OCI-LY7 (cell line): Measurements from ENCODE around the gene SPG11. TPM values are rescaled to one million over a fixed set of nuclear protein-coding genes. Genes with fewer than 3 reads are reported as not detected.

ENCODE experiments used
- BruUV-seq: library from RNA; stranded (reverse); fragments of 400-500 nt; replicated peaks from 2 replicates; lab custom pipeline; 2021; lab: Mats Ljungman, UMichigan
- CTCF ChIA-PET: fragments of 300-600 bp; sonication (Branson Sonifier 250); formaldehyde crosslinking; loops from one replicate; lab custom pipeline; 2022; ENCODE audit warnings: antibody characterized with exemption; ENCODE audit not compliant: unreplicated experiment; lab: Charles Lee
- POLR2A ChIA-PET: fragments of 300-600 bp; sonication (Branson Sonifier 250); formaldehyde crosslinking; loops from one replicate; lab custom pipeline; 2022; ENCODE audit warnings: antibody characterized with exemption; lab: Charles Lee
- DNase-seq: peaks from one replicate; pipeline ENCODE4 v3.0.0-alpha.2; 2015; ENCODE audit warnings: low spot score
- H2AFZ ChIP-seq: fragments of 200-600 bp; sonication (generic), shearing (Covaris generic); 2 replicates; pipeline ENCODE4 v1.6.1; 2014; ENCODE audit warnings: mild to moderate bottlenecking, antibody characterized with exemption, low read length, moderate library complexity
- H3K27ac ChIP-seq: fragments of 200-600 bp; sonication (generic); 2 replicates; pipeline ENCODE4 v1.5.1; 2014; ENCODE audit warnings: mixed run types, low read depth, mild to moderate bottlenecking, moderate library complexity, low read length, inconsistent platforms; ENCODE audit not compliant: poor library complexity, severe bottlenecking
- H3K36me3 ChIP-seq: fragments of 200-600 bp; sonication (generic); 2 replicates; pipeline ENCODE4 v1.6.1; 2014; ENCODE audit warnings: mild to moderate bottlenecking, antibody characterized with exemption, low read length, moderate library complexity, mixed read lengths; ENCODE audit not compliant: insufficient read depth
- H3K4me1 ChIP-seq: fragments of 200-600 bp; sonication (generic); 2 replicates; pipeline ENCODE4 v1.5.1; 2014; ENCODE audit warnings: mild to moderate bottlenecking, low read length; ENCODE audit not compliant: insufficient read depth, poor library complexity, severe bottlenecking
- H3K4me2 ChIP-seq: fragments of 200-600 bp; sonication (generic); 2 replicates; pipeline ENCODE4 v1.6.1; 2014; ENCODE audit warnings: mild to moderate bottlenecking, low read length
- H3K4me3 ChIP-seq: fragments of 200-600 bp; sonication (generic); 2 replicates; pipeline ENCODE4 v1.5.1; 2014; ENCODE audit warnings: mild to moderate bottlenecking, low read depth, low read length; ENCODE audit not compliant: poor library complexity, severe bottlenecking
- H3K79me2 ChIP-seq: fragments of 200-600 bp; sonication (generic); 2 replicates; pipeline ENCODE4 v1.6.1; 2016; ENCODE audit warnings: low read depth, mild to moderate bottlenecking, low read length, moderate library complexity, mixed read lengths; ENCODE audit not compliant: insufficient read depth
- H3K9me2 ChIP-seq: fragments of 200-600 bp; sonication (generic); 2 replicates; pipeline ENCODE4 v1.6.1; 2016; ENCODE audit warnings: mild to moderate bottlenecking, low read length, mixed read lengths; ENCODE audit not compliant: insufficient read depth
- H3K9me3 ChIP-seq: fragments of 200-600 bp; sonication (generic); 2 replicates; pipeline ENCODE4 v1.6.1; 2014; ENCODE audit warnings: mild to moderate bottlenecking, mixed run types, low read length, mixed read lengths
- H4K20me1 ChIP-seq: fragments of 200-600 bp; sonication (generic); 2 replicates; pipeline ENCODE4 v1.6.1; 2014; ENCODE audit warnings: mild to moderate bottlenecking, antibody characterized with exemption, low read length, moderate library complexity, mixed read lengths; ENCODE audit not compliant: insufficient read depth
- CTCF ChIP-seq: fragments of 200-600 bp; sonication (generic); conservative IDR thresholded peaks from 2 replicates; pipeline ENCODE4 v1.5.1; 2014; ENCODE audit warnings: mild to moderate bottlenecking, antibody characterized with exemption, low read length, moderate library complexity, mixed read lengths
- EZH2phosphoT487 ChIP-seq: fragments of 200-600 bp; sonication (generic); IDR thresholded peaks from 2 replicates; pipeline ENCODE4 v1.6.1; 2018; ENCODE audit warnings: low read depth, borderline replicate concordance, mild to moderate bottlenecking, mixed run types, antibody characterized with exemption, low read length, moderate library complexity, mixed read lengths
- intact Hi-C: fragments of 100-400 bp; cut with micrococcal nuclease; formaldehyde crosslinking; loops from one replicate; pipeline ENCODE4 v1.10.0; 2022; ENCODE audit not compliant: unreplicated experiment
- total RNA-seq, 2 experiments: library from RNA; depleted of rRNA in 1 of 2; stranded (reverse); fragments of >200 nt in 1 of 2; shearing (Covaris generic) in 1 of 2; gene quantifications; 2 replicates each; pipeline ENCODE4 v1.2.3, GENCODE V29; 2014 to 2022

The SPG11 gene
- total RNA-seq, 2 experiments from 2014 or later: 69.1 to 92.8 TPM

GRCh38 chr15:44673639-44674038 is 10.2 kb upstream of the SPG11 start:
- Histone ChIP-seq H3K4me2 (no peak overlapping the region), H3K4me1 (peaks cover 43% of the 10 kb centered on the region), H4K20me1 (no peaks in the 10 kb centered on the region), H3K36me3 (no peaks in the 10 kb centered on the region), H3K4me3 (no peak overlapping the region), H3K27ac (no peak overlapping the region), H2AFZ (no peak overlapping the region), H3K79me2 (no peaks in the 10 kb centered on the region), H3K9me2 (no peaks in the 10 kb centered on the region), H3K9me3 (no peaks in the 10 kb centered on the region)
- ChIA-PET CTCF (no interaction called here), POLR2A (interaction anchor here (0.6 to 1.0 kb wide), 2 partner anchors 63 to 763 kb away, joined by 3 to 4 read pairs; no protein-coding TSS in a partner anchor)
- no peak for DNase-seq
- intact Hi-C loops: no loop called here
- TF ChIP-seq EZH2phosphoT487 (no peak), CTCF (no peak)
- BruUV-seq: no TSS peak

- Histone ChIP-seq H3K36me3 (no peaks in the 10 kb centered on the region), H4K20me1 (no peaks in the 10 kb centered on the region), H2AFZ (peak overlapping the region; percentile 45; the same call in 1 of the 2 replicates), H3K9me2 (no peaks in the 10 kb centered on the region), H3K4me2 (peak overlapping the region; percentile 46), H3K9me3 (no peaks in the 10 kb centered on the region), H3K4me3 (no peak overlapping the region), H3K79me2 (no peaks in the 10 kb centered on the region), H3K4me1 (peaks cover 61% of the 10 kb centered on the region), H3K27ac (peak overlapping the region; percentile 59)
- no peak for TF ChIP-seq EZH2phosphoT487
- TF ChIP-seq CTCF: no peak
- ChIA-PET CTCF (no interaction called here), POLR2A (interaction anchor here (0.6 to 1.6 kb wide), 7 partner anchors 10 to 131 kb away, joined by 3 to 6 read pairs (median 4); partner anchors contain the start of gene TRIM69)
- intact Hi-C loops: no loop called here
- BruUV-seq: no TSS peak
- peak; percentile 61 for DNase-seq
Observed at GRCh38 chr15:44670087-44670950, 6.9 kb upstream of the SPG11 start.
